NCI-H2196 treated with DMSO at 0.1 percent for 48 hours (cell line): ENCODE results near the gene CHST7.

ENCODE experiments used
- DNase-seq: peaks from one replicate; lab custom pipeline; 2025; ENCODE audit not compliant: unreplicated experiment; lab: John Stamatoyannopoulos, UW

The CHST7 gene

DNA sequence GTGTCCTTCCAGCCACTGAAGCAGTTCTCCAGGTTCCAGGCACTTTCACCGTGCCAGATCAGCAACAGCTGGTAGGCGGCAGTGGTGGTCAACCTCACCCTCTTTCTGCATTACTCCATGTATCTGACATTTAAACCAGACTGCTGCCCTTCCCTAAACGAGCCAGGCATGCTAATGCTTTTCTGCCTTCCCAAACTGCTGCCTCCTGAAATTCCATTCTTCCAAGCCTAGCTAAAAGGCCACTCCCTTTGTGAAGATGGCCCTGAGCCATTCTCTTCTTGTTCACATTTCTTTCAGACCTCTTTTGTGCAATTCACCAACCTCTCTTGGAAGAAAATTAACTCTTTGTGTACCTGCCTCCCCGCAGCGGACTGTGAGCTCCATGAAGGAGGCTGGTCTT is 73.7 kb downstream of the CHST7 start:
- DNase-seq: no peak
